Measurements from ENCODE around the gene ADGRG2.

Gene ADGRG2

GRCh38 chrX:18946611-18947010, 175.7 kb downstream of the ADGRG2 start:
- TF ChIP-seq, protein P1, sequence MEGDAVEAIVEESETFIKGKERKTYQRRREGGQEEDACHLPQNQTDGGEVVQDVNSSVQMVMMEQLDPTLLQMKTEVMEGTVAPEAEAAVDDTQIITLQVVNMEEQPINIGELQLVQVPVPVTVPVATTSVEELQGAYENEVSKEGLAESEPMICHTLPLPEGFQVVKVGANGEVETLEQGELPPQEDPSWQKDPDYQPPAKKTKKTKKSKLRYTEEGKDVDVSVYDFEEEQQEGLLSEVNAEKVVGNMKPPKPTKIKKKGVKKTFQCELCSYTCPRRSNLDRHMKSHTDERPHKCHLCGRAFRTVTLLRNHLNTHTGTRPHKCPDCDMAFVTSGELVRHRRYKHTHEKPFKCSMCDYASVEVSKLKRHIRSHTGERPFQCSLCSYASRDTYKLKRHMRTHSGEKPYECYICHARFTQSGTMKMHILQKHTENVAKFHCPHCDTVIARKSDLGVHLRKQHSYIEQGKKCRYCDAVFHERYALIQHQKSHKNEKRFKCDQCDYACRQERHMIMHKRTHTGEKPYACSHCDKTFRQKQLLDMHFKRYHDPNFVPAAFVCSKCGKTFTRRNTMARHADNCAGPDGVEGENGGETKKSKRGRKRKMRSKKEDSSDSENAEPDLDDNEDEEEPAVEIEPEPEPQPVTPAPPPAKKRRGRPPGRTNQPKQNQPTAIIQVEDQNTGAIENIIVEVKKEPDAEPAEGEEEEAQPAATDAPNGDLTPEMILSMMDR (IDR thresholded peaks at IDR 0.05; ENCODE audit: low read depth, low read length, missing control alignments): no peak
- no peak overlapping the region for H3K4me3 ChIP-seq (ENCODE audit: low read depth, low read length)
- DNase-seq (ENCODE audit: low read depth): no peak

- TF ChIP-seq, protein P1 (IDR thresholded peaks at IDR 0.05; ENCODE audit: low read depth, low read length, missing control alignments): no peak
- no peak for DNase-seq (ENCODE audit: low read depth)
- no peak overlapping the region for H3K4me3 ChIP-seq (ENCODE audit: low read depth, low read length)
These were observed 176.1 kb downstream of the ADGRG2 start for GRCh38 chrX:18946157-18946556.

- no peak overlapping the region for H3K4me3 ChIP-seq (ENCODE audit: low read depth, low read length)
- TF ChIP-seq, protein P1 (IDR thresholded peaks at IDR 0.05; ENCODE audit: low read depth, low read length, missing control alignments): no peak
- DNase-seq (ENCODE audit: low read depth): no peak
These were observed 176.8 kb downstream of the ADGRG2 start for GRCh38 chrX:18945483-18945882.

DNA sequence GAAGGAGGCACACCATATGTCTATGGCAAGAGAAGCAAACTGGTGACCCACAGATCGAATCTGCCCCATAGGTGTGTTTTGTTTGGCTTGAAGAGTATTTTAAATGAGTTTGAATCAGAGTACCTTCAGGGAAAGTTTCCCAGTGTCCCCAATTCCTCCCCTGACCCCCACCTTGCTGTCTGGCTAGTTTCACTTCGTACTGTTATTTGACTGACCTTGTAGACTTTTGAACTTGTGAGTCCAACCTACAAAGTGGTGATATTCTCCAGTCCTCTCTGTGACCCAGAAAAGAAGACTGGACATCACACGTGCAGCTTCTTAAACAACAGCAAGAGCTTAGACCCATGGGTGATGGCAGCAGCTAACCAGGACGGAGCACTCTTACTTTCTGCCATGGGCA, 177.8 kb downstream of the ADGRG2 start:
- H3K4me3 ChIP-seq (ENCODE audit: low read depth, low read length): no peak overlapping the region
- no peak for DNase-seq (ENCODE audit: low read depth)
- TF ChIP-seq, protein P1 (IDR thresholded peaks at IDR 0.05; ENCODE audit: low read depth, low read length, missing control alignments): no peak

GRCh38 chrX:18941896-18942295, 180.4 kb downstream of the ADGRG2 start:
- no peak for DNase-seq (ENCODE audit: low read depth)
- TF ChIP-seq, protein P1 (IDR thresholded peaks at IDR 0.05; ENCODE audit: low read depth, low read length, missing control alignments): no peak

More at GRCh38 chrX:18941896-18942295, 180.4 kb downstream of the ADGRG2 start:
- no peak overlapping the region for H3K4me3 ChIP-seq (ENCODE audit: low read depth, low read length)

Data from GM12864 (cell line).